Calu3 (cell line): ENCODE data around the gene KCNN4. TPM values are rescaled to one million over a fixed set of nuclear protein-coding genes. Genes with fewer than 3 reads are reported as not detected.

ENCODE experiments used
- BruUV-seq: library from RNA; stranded (reverse); fragments of 400-500 nt; replicated peaks from 2 replicates; lab custom pipeline; 2021; lab: Mats Ljungman, UMichigan
- CTCF ChIA-PET: fragments of 300-600 bp; sonication (Branson Sonifier 250); formaldehyde crosslinking; loops from one replicate; lab custom pipeline; 2022; ENCODE audit warnings: antibody characterized with exemption; lab: Charles Lee
- DNase-seq: peaks from one replicate; pipeline ENCODE4 v3.0.0; 2022
- H3K27ac Mint-ChIP-seq: one replicate; pipeline ENCODE4 v1.8.0; 2022; ENCODE audit warnings: mixed read lengths; ENCODE audit not compliant: unreplicated experiment
- H3K27me3 Mint-ChIP-seq: one replicate; pipeline ENCODE4 v1.8.0; 2022; ENCODE audit warnings: mixed read lengths; ENCODE audit not compliant: unreplicated experiment
- H3K36me3 Mint-ChIP-seq: one replicate; pipeline ENCODE4 v1.8.0; 2022; ENCODE audit warnings: mild to moderate bottlenecking, moderate library complexity, mixed read lengths; ENCODE audit not compliant: insufficient read depth, unreplicated experiment
- H3K4me1 Mint-ChIP-seq: one replicate; pipeline ENCODE4 v1.8.0; 2022; ENCODE audit warnings: mild to moderate bottlenecking, low read depth, mixed read lengths; ENCODE audit not compliant: unreplicated experiment
- H3K4me3 Mint-ChIP-seq: one replicate; pipeline ENCODE4 v1.8.0; 2022; ENCODE audit warnings: mild to moderate bottlenecking, low read depth, moderate library complexity, mixed read lengths; ENCODE audit not compliant: unreplicated experiment
- H3K9me3 Mint-ChIP-seq: one replicate; pipeline ENCODE4 v1.8.0; 2022; ENCODE audit warnings: low read depth, mixed read lengths; ENCODE audit not compliant: unreplicated experiment
- intact Hi-C: fragments of 100-400 bp; cut with micrococcal nuclease; formaldehyde crosslinking; loops from one replicate; pipeline ENCODE4 v1.10.0; 2022; ENCODE audit not compliant: unreplicated experiment
- total RNA-seq: library from RNA; stranded (reverse); gene quantifications from 2 replicates; pipeline ENCODE4 v1.2.3, GENCODE V29; 2022
- TF ChIP-seq, protein P1 (sequence below): fragments of 200-600 bp; IDR thresholded peaks from one replicate; pipeline ENCODE4 v1.8.0; 2022; ENCODE audit warnings: antibody characterized with exemption; ENCODE audit not compliant: unreplicated experiment

Gene KCNN4
- total RNA-seq, 1 experiment from 2014 or later: 152 TPM

GRCh38 chr19:43789029-43789428 is 8.3 kb upstream of the KCNN4 start:
- peaks cover 13% of the 10 kb centered on the region for H3K36me3 Mint-ChIP-seq
- CTCF ChIA-PET: no interaction called here
- no peak overlapping the region for H3K4me3 Mint-ChIP-seq
- TF ChIP-seq, protein P1, sequence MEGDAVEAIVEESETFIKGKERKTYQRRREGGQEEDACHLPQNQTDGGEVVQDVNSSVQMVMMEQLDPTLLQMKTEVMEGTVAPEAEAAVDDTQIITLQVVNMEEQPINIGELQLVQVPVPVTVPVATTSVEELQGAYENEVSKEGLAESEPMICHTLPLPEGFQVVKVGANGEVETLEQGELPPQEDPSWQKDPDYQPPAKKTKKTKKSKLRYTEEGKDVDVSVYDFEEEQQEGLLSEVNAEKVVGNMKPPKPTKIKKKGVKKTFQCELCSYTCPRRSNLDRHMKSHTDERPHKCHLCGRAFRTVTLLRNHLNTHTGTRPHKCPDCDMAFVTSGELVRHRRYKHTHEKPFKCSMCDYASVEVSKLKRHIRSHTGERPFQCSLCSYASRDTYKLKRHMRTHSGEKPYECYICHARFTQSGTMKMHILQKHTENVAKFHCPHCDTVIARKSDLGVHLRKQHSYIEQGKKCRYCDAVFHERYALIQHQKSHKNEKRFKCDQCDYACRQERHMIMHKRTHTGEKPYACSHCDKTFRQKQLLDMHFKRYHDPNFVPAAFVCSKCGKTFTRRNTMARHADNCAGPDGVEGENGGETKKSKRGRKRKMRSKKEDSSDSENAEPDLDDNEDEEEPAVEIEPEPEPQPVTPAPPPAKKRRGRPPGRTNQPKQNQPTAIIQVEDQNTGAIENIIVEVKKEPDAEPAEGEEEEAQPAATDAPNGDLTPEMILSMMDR: no peak
- no TSS peak for BruUV-seq
- H3K9me3 Mint-ChIP-seq: no peaks in the 10 kb centered on the region
- intact Hi-C loops: no loop called here
- peaks cover 21% of the 10 kb centered on the region for H3K4me1 Mint-ChIP-seq
- H3K27ac Mint-ChIP-seq: no peak overlapping the region
- no peak for DNase-seq
- H3K27me3 Mint-ChIP-seq: no peaks in the 10 kb centered on the region

- Mint-ChIP-seq H3K27me3 (no peaks in the 10 kb centered on the region), H3K36me3 (peaks cover 21% of the 10 kb centered on the region), H3K4me3 (no peak overlapping the region), H3K27ac (no peak overlapping the region), H3K4me1 (peaks cover 45% of the 10 kb centered on the region), H3K9me3 (peaks cover 2% of the 10 kb centered on the region)
- no peak for DNase-seq
- BruUV-seq: no TSS peak
- intact Hi-C loops: no loop called here
- TF ChIP-seq, protein P1: no peak
- CTCF ChIA-PET: no interaction called here
These were observed 5.9 kb upstream of the KCNN4 start for GRCh38 chr19:43786665-43787064.

- Mint-ChIP-seq H3K4me3 (peak overlapping the region; percentile 10), H3K36me3 (peaks cover 35% of the 10 kb centered on the region), H3K9me3 (peaks cover 2% of the 10 kb centered on the region), H3K4me1 (peaks cover 55% of the 10 kb centered on the region), H3K27me3 (no peaks in the 10 kb centered on the region), H3K27ac (peak overlapping the region; percentile 61)
- CTCF ChIA-PET: interaction anchor here (0.5 to 2.0 kb wide), 8 partner anchors 19 to 1167 kb away, joined by 3 to 23 read pairs (median 5); no protein-coding TSS in a partner anchor
- TF ChIP-seq, protein P1: peak; percentile 97
- peak; percentile 81 for DNase-seq
- BruUV-seq: no TSS peak
- intact Hi-C loops: loop anchor here (1.0 to 2.0 kb wide), 3 partner anchors 18 to 40 kb away; no protein-coding TSS in a partner anchor
These were observed 4.4 kb upstream of the KCNN4 start for GRCh38 chr19:43784981-43785808.

GRCh38 chr19:43784241-43784980 is 3.6 kb upstream of the KCNN4 start:
- Mint-ChIP-seq H3K4me1 (peaks cover 60% of the 10 kb centered on the region), H3K9me3 (peaks cover 2% of the 10 kb centered on the region), H3K4me3 (peak overlapping the region; percentile 10), H3K36me3 (peaks cover 43% of the 10 kb centered on the region), H3K27ac (peak overlapping the region; percentile 61), H3K27me3 (no peaks in the 10 kb centered on the region)
- intact Hi-C loops: loop anchor here (2.0 kb wide), 2 partner anchors 18 to 26 kb away; no protein-coding TSS in a partner anchor
- TF ChIP-seq, protein P1: no peak
- CTCF ChIA-PET: interaction anchor here (0.6 to 2.0 kb wide), 7 partner anchors 19 to 1166 kb away, joined by 3 to 23 read pairs (median 6); no protein-coding TSS in a partner anchor
- DNase-seq: peak; percentile 93
- BruUV-seq: no TSS peak
